Head of caudate nucleus (tissue), 42 donors: ENCODE data around the gene ROCK2.
"Not testable (repeated sequence)": the region's sequence is repeated elsewhere in the genome, so short reads cannot be mapped to it uniquely, and the experiment has no call there.

Experiments
- DNase-seq, 42 donors: peaks; one replicate each; pipeline versions ENCODE4 v3.0.0 to v3.0.0-alpha.2; 2020 to 2021; ENCODE audit warnings: mixed read lengths in 7 of 42
- intact Hi-C: fragments of 100-400 bp; cut with DNase I; formaldehyde crosslinking; loops from one replicate; pipeline ENCODE4 v1.15.0; 2022

The ROCK2 gene

GRCh38 chr2:11290211-11290610 is 54.2 kb downstream of the ROCK2 start:
- intact Hi-C loops: no loop called here
- DNase-seq: no peak

DNA sequence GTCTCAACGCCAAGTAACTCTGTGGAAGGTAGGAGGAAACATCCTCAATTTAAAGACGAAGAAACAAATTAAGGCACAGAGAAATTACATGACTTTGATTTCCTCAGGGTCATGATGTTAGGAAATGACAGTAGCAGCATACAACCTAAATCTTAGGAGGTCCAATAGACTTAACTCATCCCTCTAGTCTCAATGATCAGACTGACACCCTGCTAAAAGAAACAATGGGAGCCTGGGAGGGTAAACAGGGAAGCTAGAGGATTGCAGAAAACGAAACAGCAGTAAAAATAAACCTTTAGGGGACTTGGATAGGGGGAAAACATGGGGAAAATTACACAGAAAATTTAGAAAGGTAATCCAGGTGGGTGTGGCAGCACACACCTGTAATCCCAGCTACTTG is 56.0 kb downstream of the ROCK2 start:
- intact Hi-C loops: no loop called here
- DNase-seq: no peak

GRCh38 chr2:11286749-11287148 is 57.7 kb downstream of the ROCK2 start:
- DNase-seq: no peak

GRCh38 chr2:11286323-11286722 is 58.1 kb downstream of the ROCK2 start:
- intact Hi-C loops: no loop called here
- no peak for DNase-seq

More at GRCh38 chr2:11286749-11287148, 57.7 kb downstream of the ROCK2 start:
- intact Hi-C loops: no loop called here

DNA sequence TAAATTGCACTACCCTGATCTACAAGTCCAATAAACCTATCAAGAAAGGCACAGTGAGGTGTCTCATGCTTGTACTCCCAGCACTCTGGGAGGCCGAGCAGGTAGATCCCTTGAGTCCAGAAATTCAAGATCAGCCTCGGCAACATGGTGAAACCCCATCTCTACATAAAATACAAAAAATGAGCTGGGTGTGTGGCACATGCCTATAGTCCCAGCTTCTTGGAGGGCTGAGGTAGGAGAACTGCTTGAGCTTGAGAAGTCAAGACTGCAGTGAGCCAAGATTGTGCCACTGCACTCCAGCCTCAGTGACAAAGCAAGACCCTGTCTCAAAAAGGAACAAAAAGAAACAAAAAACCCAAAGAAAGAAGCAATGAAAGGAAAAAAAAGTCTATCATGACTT is 58.9 kb downstream of the ROCK2 start:
- no peak for DNase-seq
- intact Hi-C loops: no loop called here

DNA sequence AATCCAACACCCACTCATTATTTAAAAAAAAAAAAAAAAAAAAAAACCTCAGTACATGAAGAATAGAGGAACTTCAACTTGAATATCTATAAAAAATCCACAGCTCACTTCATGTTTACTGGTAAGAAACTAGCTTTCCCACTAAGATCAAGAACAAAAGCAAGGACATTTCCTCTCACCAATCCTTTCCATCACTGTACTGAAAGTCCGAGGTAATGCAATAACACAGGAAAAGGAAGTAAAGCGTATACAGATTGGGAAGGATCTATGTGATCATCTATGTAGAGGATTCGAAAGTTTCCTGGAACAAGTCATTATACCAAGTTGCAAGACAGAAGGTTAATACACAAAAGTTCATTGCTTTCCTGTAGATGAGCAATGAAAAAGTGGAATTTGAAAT is 63.2 kb downstream of the ROCK2 start:
- intact Hi-C loops: no loop called here
- no peak for DNase-seq

GRCh38 chr2:11280713-11281112 is 63.7 kb downstream of the ROCK2 start:
- intact Hi-C loops: no loop called here

GRCh38 chr2:11279398-11279797 is 65.0 kb downstream of the ROCK2 start:
- intact Hi-C loops: no loop called here
- DNase-seq: no peak

More at GRCh38 chr2:11280713-11281112, 63.7 kb downstream of the ROCK2 start:
- DNase-seq: no peak

GRCh38 chr2:11278219-11278618 is 66.2 kb downstream of the ROCK2 start:
- DNase-seq: no peak
- intact Hi-C loops: no loop called here

DNA sequence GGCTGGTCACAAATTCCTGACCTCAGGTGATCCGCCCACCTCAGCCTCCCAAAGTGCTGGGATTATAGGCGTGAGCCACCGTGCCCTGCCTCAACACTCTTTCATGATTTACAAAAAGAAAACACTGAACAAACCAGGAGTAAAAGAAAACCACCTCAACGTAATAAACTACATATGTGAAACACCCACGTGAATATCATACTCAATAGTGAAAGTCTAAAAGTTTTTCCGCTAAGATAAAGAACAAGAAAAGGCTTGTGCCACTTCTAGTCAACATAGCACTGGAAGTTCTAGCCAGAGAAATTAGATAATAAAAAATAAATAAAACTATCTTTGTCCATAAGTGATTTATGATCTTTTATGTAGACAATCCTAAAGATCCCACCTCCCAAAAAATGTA is 68.5 kb downstream of the ROCK2 start:
- intact Hi-C loops: no loop called here
- no peak for DNase-seq

DNA sequence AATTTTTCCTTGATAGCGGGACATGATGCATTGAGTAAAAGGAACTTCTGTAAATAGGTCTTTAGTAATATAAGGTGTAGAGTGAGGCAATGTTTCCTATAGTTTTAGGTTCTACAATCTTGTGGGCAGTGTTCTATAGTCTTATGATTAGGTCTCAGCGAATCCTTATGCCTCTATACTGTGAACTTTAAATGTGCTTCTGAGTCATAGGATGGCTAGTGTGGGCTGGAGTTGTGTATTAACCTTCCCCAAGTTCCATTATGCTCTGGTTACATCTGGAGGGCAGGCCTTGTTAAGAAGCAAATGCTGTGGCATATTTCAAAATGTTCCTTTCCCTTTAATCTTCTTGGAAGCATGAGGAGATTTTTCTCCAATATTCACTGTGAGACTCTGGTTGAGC is 73.5 kb downstream of the ROCK2 start:
- DNase-seq: no peak
- intact Hi-C loops: no loop called here

GRCh38 chr2:11267931-11268330 is 76.5 kb downstream of the ROCK2 start:
- intact Hi-C loops: no loop called here
- DNase-seq: no peak

DNA sequence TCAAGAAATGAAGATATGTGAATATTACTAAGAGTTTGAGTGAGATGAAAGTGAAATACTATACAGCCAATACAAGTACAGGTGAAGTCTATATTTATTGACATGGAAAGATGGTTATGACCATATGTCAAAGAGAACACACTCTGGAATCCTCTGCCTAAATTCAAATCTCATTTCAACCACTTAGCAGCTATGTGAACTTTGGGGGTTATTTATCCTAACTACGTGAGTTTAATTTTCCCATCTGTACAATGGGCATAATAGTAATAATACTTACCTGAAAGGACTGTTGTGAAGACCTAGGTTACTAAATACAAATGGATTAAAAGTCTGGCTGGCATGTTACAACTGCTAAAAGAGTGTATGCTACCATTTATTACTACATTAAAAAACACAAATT is 79.6 kb downstream of the ROCK2 start:
- intact Hi-C loops: no loop called here
- DNase-seq: no peak

DNA sequence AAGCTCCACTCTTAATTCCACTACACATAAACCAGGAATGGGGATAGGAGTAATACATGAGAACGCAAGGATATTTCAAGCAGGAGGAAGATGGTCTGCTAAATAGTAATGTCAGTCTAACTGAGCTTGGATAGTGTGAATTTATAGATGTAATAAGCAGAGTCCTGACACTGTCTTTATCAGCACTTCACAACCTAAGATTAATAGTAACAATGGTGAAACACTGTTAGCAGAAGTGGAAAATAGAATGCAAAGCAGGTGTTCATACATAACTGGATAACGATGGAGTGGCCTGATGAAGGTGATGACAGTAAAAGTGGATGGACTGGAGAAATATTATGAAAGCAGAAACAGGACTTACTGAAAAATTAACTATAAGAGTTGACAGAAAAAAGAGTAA is 80.4 kb downstream of the ROCK2 start:
- intact Hi-C loops: no loop called here
- no peak for DNase-seq

- DNase-seq: no peak
- intact Hi-C loops: no loop called here
Measured at GRCh38 chr2:11263177-11263576, 81.3 kb downstream of the ROCK2 start.

GRCh38 chr2:11262438-11262837 is 82.0 kb downstream of the ROCK2 start:
- intact Hi-C loops: not testable (repeated sequence)

GRCh38 chr2:11261564-11261963 is 82.9 kb downstream of the ROCK2 start:
- DNase-seq, intact Hi-C loops: not testable (repeated sequence)

More at GRCh38 chr2:11262438-11262837, 82.0 kb downstream of the ROCK2 start:
- not testable (repeated sequence) for DNase-seq

- intact Hi-C loops: no loop called here
Measured at GRCh38 chr2:11260979-11261378, 83.5 kb downstream of the ROCK2 start.

DNA sequence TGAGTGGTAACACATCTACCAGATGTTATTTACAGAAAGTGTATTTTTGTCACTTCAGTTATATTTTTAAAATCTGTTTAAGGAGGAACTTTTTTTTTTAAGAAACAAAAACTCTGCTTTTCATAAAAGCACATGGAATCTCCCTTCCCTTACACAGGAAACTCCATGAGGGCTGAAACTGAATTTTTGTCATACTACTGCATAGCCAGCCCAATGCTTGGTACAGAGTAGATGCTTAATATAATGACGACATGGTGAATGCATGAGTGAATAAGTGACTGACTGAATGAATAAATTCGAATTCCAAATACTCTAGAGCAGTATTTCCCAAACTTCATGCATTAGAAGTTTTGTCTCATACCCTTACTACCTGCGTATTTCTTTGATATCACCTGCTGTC is 86.5 kb downstream of the ROCK2 start:
- DNase-seq: no peak
- intact Hi-C loops: no loop called here

More at GRCh38 chr2:11260979-11261378, 83.5 kb downstream of the ROCK2 start:
- DNase-seq: no peak

GRCh38 chr2:11257078-11257477 is 87.4 kb downstream of the ROCK2 start:
- intact Hi-C loops: no loop called here
- DNase-seq: no peak

DNA sequence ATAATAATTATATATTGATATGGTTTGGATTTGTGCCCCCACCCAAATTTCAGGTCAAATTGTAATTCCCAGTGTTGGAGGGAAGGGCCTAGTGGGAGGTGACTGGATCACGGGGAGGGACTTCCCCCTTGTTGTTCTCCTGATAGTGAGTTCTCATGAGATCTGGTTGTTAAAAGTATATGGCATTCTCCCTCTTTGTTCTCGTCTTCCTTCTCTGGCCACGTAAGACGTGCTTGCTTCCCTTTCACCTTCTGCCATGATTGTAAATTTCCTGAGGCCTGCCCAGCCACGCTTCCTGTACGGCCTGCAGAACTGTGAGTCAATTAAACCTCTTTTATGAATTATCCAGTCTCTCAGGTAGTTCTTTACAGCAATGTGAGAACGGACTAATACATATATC is 88.3 kb downstream of the ROCK2 start:
- intact Hi-C loops: no loop called here
- DNase-seq: no peak

- intact Hi-C loops: no loop called here
- no peak for DNase-seq
Measured at GRCh38 chr2:11254100-11254536, 90.3 kb downstream of the ROCK2 start.
